ENCODE measurements around the gene GLIPR1L2.

- TF ChIP-seq, protein P1, sequence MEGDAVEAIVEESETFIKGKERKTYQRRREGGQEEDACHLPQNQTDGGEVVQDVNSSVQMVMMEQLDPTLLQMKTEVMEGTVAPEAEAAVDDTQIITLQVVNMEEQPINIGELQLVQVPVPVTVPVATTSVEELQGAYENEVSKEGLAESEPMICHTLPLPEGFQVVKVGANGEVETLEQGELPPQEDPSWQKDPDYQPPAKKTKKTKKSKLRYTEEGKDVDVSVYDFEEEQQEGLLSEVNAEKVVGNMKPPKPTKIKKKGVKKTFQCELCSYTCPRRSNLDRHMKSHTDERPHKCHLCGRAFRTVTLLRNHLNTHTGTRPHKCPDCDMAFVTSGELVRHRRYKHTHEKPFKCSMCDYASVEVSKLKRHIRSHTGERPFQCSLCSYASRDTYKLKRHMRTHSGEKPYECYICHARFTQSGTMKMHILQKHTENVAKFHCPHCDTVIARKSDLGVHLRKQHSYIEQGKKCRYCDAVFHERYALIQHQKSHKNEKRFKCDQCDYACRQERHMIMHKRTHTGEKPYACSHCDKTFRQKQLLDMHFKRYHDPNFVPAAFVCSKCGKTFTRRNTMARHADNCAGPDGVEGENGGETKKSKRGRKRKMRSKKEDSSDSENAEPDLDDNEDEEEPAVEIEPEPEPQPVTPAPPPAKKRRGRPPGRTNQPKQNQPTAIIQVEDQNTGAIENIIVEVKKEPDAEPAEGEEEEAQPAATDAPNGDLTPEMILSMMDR (conservative IDR thresholded peaks at IDR 0.05; ENCODE audit: low read depth, low read length) = no peak
- no peak for TF ChIP-seq EZH2 (IDR thresholded peaks at IDR 0.05; ENCODE audit: borderline replicate concordance, low read depth, low read length, poor library complexity, severe bottlenecking)
Observed at GRCh38 chr12:75459755-75460154, 68.9 kb downstream of the GLIPR1L2 start.

Data from A673 (cell line).